NCI-H226 (cell line): ENCODE measurements around the gene MAGEA4.
"Not testable (repeated sequence)": the region's sequence is repeated elsewhere in the genome, so short reads cannot be mapped to it uniquely, and the experiment has no call there.

Experiments
- DNase-seq: peaks from one replicate; pipeline ENCODE4 v3.0.0-alpha.2; 2015

The MAGEA4 gene

GRCh38 chrX:151912780-151913179, at the start of gene MAGEA4:
Gene MAGEA4, plus strand, starts transcription at chrX:151912889. Its CDS starts 10,776 bp downstream, at chrX:151923665.
- DNase-seq: no peak

- peak; percentile 82 for DNase-seq
Observed at GRCh38 chrX:151870602-151871001, 42.1 kb upstream of the MAGEA4 start.

- peak; percentile 82 for DNase-seq
Observed at GRCh38 chrX:151871244-151871643, 41.4 kb upstream of the MAGEA4 start.

- DNase-seq: no peak
Observed at GRCh38 chrX:151873096-151873495, 39.6 kb upstream of the MAGEA4 start.

- DNase-seq: no peak
Observed at GRCh38 chrX:151875270-151876026, 37.2 kb upstream of the MAGEA4 start.

GRCh38 chrX:151878574-151878973, 34.1 kb upstream of the MAGEA4 start:
- no peak for DNase-seq

GRCh38 chrX:151879856-151880255, 32.8 kb upstream of the MAGEA4 start:
- DNase-seq: no peak

GRCh38 chrX:151880895-151881294, 31.8 kb upstream of the MAGEA4 start:
- DNase-seq: no peak

GRCh38 chrX:151889421-151889820, 23.3 kb upstream of the MAGEA4 start:
- no peak for DNase-seq

GRCh38 chrX:151896734-151897474, 15.8 kb upstream of the MAGEA4 start:
- no peak for DNase-seq

GRCh38 chrX:151899622-151900021, 13.1 kb upstream of the MAGEA4 start:
- peak; percentile 34 for DNase-seq

GRCh38 chrX:151901826-151902225, 10.9 kb upstream of the MAGEA4 start:
- no peak for DNase-seq

GRCh38 chrX:151902813-151903591, 9.7 kb upstream of the MAGEA4 start:
- peak; percentile 80 for DNase-seq

- DNase-seq: no peak
Observed at GRCh38 chrX:151904989-151905388, 7.7 kb upstream of the MAGEA4 start.

- no peak for DNase-seq
Observed at GRCh38 chrX:151912221-151912620, 468 bp upstream of the MAGEA4 start.

- DNase-seq: not testable (repeated sequence)
Observed at GRCh38 chrX:151918736-151919135, 6.0 kb downstream of the MAGEA4 start.

GRCh38 chrX:151919610-151920009, 6.9 kb downstream of the MAGEA4 start:
- DNase-seq: no peak

- no peak for DNase-seq
Observed at GRCh38 chrX:151920101-151920500, 7.4 kb downstream of the MAGEA4 start.

- DNase-seq: no peak
Observed at GRCh38 chrX:151920530-151920929, 7.8 kb downstream of the MAGEA4 start.

- no peak for DNase-seq
Observed at GRCh38 chrX:151921292-151921691, 8.6 kb downstream of the MAGEA4 start.

GRCh38 chrX:151921866-151922265, 9.2 kb downstream of the MAGEA4 start:
- no peak for DNase-seq

GRCh38 chrX:151922692-151923091, 10.0 kb downstream of the MAGEA4 start:
- no peak for DNase-seq

GRCh38 chrX:151923648-151924047, 11.0 kb downstream of the MAGEA4 start:
- no peak for DNase-seq

- no peak for DNase-seq
Observed at GRCh38 chrX:151929126-151929525, 16.4 kb downstream of the MAGEA4 start.
